LNCaP clone FGC (cell line): ENCODE measurements around the gene MAP3K13.

Experiments
- DNase-seq: peaks from one replicate; pipeline ENCODE4 v3.0.0-alpha.2; 2011; ENCODE audit warnings: low read depth
- H3K4me3 ChIP-seq: 2 replicates; pipeline ENCODE4 v1.5.1; 2011; ENCODE audit warnings: mild to moderate bottlenecking, low read depth, low read length, control low read depth
- CTCF ChIP-seq: IDR thresholded peaks from 2 replicates; pipeline ENCODE4 v1.5.1; 2012; ENCODE audit warnings: mild to moderate bottlenecking; ENCODE audit not compliant: control insufficient read depth, insufficient read depth; ENCODE audit errors: extremely low read depth

MAP3K13 gene

DNA sequence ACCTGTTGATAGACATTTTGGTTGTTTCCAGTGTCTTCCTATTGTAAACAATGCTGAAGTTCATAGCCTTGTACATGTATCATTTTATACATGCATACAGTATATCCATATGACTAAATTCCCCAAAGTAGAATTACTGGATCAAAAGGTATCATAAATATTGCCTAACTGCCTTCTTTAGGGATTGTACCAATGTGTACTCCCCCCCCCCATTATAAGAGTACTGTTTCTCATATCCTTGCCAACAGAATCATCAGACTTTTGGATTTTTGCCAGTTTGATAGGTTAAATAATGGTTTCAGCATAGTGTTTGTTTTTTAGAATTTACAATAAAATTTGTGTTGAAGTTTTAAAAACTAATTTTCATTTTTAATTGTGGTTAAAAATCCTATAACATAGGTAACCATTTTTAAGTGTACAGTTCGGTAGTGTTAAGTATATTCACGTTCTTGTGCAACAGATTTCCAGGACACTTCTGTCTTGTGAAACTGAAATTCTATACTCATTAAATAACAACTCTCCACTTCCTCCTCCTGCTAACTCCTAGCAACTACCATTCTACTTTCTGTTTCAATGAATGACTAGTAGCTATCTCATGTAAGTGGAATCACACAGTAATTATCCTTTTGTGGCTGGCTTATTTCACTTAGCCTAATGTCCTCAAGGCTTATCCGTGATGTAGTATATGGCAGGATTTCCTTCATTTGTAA lies 30.8 kb upstream of the MAP3K13 start:
- TF ChIP-seq CTCF = no peak
- H3K4me3 ChIP-seq = peak overlapping the region; percentile 10; the same call in 1 of the 2 replicates
- peak; percentile 58 for DNase-seq

DNA sequence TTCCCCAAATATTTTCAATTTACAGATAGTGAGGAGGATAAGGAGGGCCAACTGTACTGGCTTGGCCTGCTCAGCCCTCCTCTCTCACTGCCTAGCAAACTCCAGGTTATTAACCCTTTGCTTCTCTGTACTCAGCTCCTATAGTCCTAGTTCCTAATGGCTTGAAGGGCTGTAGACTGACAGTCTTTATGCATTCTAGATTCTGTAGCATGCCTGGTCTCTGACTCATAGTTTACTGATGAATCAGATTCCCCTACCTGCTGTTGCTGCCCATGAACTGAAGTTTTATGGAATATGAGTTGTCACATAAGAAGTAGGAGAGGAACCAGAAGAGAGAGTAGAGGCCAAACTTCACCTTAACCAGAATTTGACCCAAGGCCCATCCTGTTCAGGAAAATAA lies 27.1 kb upstream of the MAP3K13 start:
- H3K4me3 ChIP-seq = no peak overlapping the region
- no peak for DNase-seq
- no peak for TF ChIP-seq CTCF

- no peak for TF ChIP-seq CTCF
- H3K4me3 ChIP-seq = no peak overlapping the region
- DNase-seq = peak; percentile 57
Observed at GRCh38 chr3:185337231-185337816, 25.6 kb upstream of the MAP3K13 start.

- no peak for DNase-seq
- TF ChIP-seq CTCF = no peak
- no peak overlapping the region for H3K4me3 ChIP-seq
Observed at GRCh38 chr3:185339945-185340344, 23.0 kb upstream of the MAP3K13 start.

DNA sequence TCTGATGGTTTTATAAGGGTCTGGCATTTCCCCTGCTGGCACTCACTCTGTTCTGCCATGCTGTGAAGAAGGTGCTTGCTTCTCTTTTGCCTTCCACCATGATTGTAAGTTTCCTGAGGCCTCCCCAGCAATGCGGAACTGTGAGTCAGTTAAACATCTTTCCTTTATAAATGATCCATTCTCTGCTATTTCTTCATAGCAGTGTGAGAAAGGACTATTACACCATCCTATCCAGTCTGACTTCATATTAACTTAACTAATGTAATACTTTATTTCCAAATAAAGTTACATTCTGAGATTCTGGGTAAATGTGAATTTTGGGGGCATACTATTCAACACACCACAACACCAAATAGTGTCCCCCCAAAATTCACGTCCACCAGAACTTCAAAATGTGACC lies 22.2 kb upstream of the MAP3K13 start:
- no peak for DNase-seq
- no peak for TF ChIP-seq CTCF
- H3K4me3 ChIP-seq = no peak overlapping the region

DNA sequence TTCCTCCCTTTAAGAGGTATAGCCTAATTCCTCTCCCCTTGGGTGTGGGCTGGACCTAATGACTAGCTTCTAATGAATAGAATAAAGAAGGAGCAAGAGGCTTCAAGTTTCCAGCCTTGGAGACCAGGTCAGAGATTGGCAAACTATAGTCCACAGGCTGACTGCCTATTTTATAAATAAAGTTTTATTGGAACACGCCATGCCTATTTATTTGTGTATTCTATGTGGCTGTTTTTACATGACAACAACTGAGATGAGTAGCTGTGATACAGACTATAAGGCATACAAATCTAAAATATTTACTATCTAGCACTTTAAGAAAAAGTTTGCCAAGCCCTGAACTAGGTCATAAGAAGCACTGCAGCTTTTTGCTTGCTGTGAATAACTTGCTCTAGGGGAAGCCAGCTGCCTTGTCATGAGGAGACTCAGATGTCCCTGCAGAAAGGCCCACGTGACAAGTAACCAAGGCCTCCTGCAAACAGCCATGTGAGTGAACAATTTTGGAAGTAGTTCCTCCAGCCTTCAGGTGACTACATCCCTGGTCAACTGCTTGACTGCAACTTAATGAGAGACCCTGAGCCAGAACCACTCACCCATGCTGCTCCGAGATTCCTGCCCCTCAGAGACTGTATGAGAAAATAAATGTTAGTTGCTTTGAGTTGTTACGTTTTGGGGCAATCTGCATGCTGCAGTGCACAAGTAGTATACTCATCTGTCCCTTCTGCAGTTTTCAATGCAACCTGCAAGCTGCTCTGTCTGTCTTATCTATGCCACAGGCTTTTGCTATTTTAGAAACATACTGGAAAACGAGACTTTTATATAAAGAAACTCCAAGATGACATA lies 21.1 kb upstream of the MAP3K13 start:
- no peak for TF ChIP-seq CTCF
- H3K4me3 ChIP-seq = no peak overlapping the region
- DNase-seq = peak; percentile 76
